WERI-Rb-1 (cell line): Measurements from ENCODE around the gene ARF6.

Source experiments
- DNase-seq: peaks from one replicate; pipeline ENCODE4 v3.0.0-alpha.2; 2020
- H3K27ac ChIP-seq: fragments of 250-450 bp; sonication (Bioruptor Pico); 2 replicates; pipeline ENCODE4 v1.5.1; 2020; ENCODE audit warnings: mild to moderate bottlenecking, moderate library complexity
- H3K27me3 ChIP-seq: fragments of 250-450 bp; sonication (Bioruptor Pico); 2 replicates; pipeline ENCODE4 v1.5.1; 2021; ENCODE audit warnings: mild to moderate bottlenecking, low read depth, moderate library complexity; ENCODE audit not compliant: insufficient read depth, severe bottlenecking
- H3K36me3 ChIP-seq: fragments of 250-450 bp; sonication (Bioruptor Pico); 2 replicates; pipeline ENCODE4 v1.5.1; 2020; ENCODE audit warnings: mild to moderate bottlenecking, moderate library complexity
- H3K4me3 ChIP-seq: 2 replicates; pipeline ENCODE4 v1.5.1; 2011; ENCODE audit warnings: low read depth, mild to moderate bottlenecking, control low read depth, low read length
- H3K9me3 ChIP-seq: fragments of 250-450 bp; sonication (Bioruptor Pico); 2 replicates; pipeline ENCODE4 v1.5.1; 2021; ENCODE audit warnings: mild to moderate bottlenecking, moderate library complexity; ENCODE audit not compliant: severe bottlenecking
- CTCF ChIP-seq: IDR thresholded peaks from 2 replicates; pipeline ENCODE4 v1.5.1; 2011; ENCODE audit warnings: low read depth, mild to moderate bottlenecking, control low read depth, inconsistent platforms, low read length

Gene ARF6

GRCh38 chr14:49907186-49907585 lies 14.3 kb downstream of the ARF6 start:
- Histone ChIP-seq H3K9me3 (no peaks in the 10 kb centered on the region), H3K36me3 (no peaks in the 10 kb centered on the region), H3K27me3 (no peaks in the 10 kb centered on the region), H3K4me3 (no peak overlapping the region), H3K27ac (no peak overlapping the region)
- TF ChIP-seq CTCF = no peak
- DNase-seq = no peak

- no peaks in the 10 kb centered on the region for H3K36me3 ChIP-seq
- TF ChIP-seq CTCF = no peak
- no peak overlapping the region for H3K27ac ChIP-seq
- no peaks in the 10 kb centered on the region for H3K27me3 ChIP-seq
- H3K4me3 ChIP-seq = no peak overlapping the region
- no peaks in the 10 kb centered on the region for H3K9me3 ChIP-seq
- DNase-seq = no peak
Measured at GRCh38 chr14:49908433-49908782, 15.5 kb downstream of the ARF6 start.

GRCh38 chr14:49909016-49909415 lies 16.1 kb downstream of the ARF6 start:
- TF ChIP-seq CTCF = no peak
- no peak for DNase-seq
- no peaks in the 10 kb centered on the region for H3K36me3 ChIP-seq
- H3K27me3 ChIP-seq = no peaks in the 10 kb centered on the region
- no peak overlapping the region for H3K4me3 ChIP-seq
- H3K27ac ChIP-seq = no peak overlapping the region
- no peaks in the 10 kb centered on the region for H3K9me3 ChIP-seq

GRCh38 chr14:49915085-49915484 lies 22.2 kb downstream of the ARF6 start:
- H3K9me3 ChIP-seq = no peaks in the 10 kb centered on the region
- H3K27me3 ChIP-seq = no peaks in the 10 kb centered on the region
- no peak for DNase-seq
- no peak overlapping the region for H3K4me3 ChIP-seq
- TF ChIP-seq CTCF = no peak
- no peak overlapping the region for H3K27ac ChIP-seq
- no peaks in the 10 kb centered on the region for H3K36me3 ChIP-seq

GRCh38 chr14:49918706-49919105 lies 25.8 kb downstream of the ARF6 start:
- no peaks in the 10 kb centered on the region for H3K27me3 ChIP-seq
- no peaks in the 10 kb centered on the region for H3K9me3 ChIP-seq
- DNase-seq = no peak
- TF ChIP-seq CTCF = no peak
- H3K27ac ChIP-seq = no peak overlapping the region
- no peaks in the 10 kb centered on the region for H3K36me3 ChIP-seq
- H3K4me3 ChIP-seq = no peak overlapping the region

- no peak overlapping the region for H3K4me3 ChIP-seq
- DNase-seq = no peak
- H3K27me3 ChIP-seq = no peaks in the 10 kb centered on the region
- TF ChIP-seq CTCF = no peak
- H3K36me3 ChIP-seq = no peaks in the 10 kb centered on the region
- no peak overlapping the region for H3K27ac ChIP-seq
- H3K9me3 ChIP-seq = no peaks in the 10 kb centered on the region
Measured at GRCh38 chr14:49919825-49920659, 27.2 kb downstream of the ARF6 start.
